GM12873 (cell line): ENCODE measurements around the gene VPS39.
A peak's percentile ranks its signal among the peaks of the same experiment; 100 is the strongest.

Experiments
- TF ChIP-seq, protein P1 (sequence below): IDR thresholded peaks from 2 replicates; pipeline ENCODE4 v1.5.1; 2012; ENCODE audit warnings: low read depth, mild to moderate bottlenecking, moderate library complexity, low read length, control low read depth; ENCODE audit not compliant: insufficient read depth; ENCODE audit errors: missing control alignments

Gene VPS39

DNA sequence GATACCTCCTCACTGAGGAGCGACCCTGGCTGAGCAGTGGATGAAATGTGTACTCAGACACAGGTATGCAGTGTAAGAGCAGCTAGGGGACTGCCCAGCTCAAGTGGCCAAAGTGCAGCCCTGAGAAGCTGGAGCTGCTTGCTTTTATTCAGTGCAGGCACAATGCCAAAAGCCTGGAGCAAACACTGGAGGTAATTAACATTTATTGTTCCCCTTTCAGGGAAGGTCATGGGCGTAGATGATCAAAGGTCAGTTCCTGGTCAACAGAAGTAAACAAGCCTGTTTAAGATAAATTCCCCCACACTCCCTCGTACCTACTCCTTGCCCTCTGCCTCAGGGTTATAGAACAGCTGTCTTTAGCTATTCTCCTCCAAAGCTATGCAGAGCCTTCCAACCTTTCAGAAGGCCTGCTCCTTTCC lies 69.1 kb downstream of the VPS39 start:
- TF ChIP-seq, protein P1, sequence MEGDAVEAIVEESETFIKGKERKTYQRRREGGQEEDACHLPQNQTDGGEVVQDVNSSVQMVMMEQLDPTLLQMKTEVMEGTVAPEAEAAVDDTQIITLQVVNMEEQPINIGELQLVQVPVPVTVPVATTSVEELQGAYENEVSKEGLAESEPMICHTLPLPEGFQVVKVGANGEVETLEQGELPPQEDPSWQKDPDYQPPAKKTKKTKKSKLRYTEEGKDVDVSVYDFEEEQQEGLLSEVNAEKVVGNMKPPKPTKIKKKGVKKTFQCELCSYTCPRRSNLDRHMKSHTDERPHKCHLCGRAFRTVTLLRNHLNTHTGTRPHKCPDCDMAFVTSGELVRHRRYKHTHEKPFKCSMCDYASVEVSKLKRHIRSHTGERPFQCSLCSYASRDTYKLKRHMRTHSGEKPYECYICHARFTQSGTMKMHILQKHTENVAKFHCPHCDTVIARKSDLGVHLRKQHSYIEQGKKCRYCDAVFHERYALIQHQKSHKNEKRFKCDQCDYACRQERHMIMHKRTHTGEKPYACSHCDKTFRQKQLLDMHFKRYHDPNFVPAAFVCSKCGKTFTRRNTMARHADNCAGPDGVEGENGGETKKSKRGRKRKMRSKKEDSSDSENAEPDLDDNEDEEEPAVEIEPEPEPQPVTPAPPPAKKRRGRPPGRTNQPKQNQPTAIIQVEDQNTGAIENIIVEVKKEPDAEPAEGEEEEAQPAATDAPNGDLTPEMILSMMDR = no peak

DNA sequence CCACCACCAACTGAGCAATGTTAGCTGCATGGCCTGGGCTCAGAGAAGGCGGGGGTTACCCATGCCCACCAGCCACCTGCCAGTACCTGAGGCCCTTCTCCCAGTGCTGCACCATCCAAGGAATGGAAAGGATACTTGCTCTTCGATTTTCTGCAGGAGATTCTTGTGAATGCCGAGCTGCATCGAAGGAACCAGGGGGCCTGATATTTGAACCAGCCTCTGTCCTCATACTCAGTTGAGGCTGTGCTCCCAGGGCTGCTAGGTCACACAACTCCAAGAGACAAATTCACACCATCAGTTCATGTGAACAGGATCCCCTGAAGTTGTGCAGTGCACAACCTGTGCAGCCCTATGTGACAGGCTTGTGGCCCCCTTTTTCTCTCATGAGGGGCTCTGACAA lies 69.7 kb downstream of the VPS39 start:
- TF ChIP-seq, protein P1 = no peak

DNA sequence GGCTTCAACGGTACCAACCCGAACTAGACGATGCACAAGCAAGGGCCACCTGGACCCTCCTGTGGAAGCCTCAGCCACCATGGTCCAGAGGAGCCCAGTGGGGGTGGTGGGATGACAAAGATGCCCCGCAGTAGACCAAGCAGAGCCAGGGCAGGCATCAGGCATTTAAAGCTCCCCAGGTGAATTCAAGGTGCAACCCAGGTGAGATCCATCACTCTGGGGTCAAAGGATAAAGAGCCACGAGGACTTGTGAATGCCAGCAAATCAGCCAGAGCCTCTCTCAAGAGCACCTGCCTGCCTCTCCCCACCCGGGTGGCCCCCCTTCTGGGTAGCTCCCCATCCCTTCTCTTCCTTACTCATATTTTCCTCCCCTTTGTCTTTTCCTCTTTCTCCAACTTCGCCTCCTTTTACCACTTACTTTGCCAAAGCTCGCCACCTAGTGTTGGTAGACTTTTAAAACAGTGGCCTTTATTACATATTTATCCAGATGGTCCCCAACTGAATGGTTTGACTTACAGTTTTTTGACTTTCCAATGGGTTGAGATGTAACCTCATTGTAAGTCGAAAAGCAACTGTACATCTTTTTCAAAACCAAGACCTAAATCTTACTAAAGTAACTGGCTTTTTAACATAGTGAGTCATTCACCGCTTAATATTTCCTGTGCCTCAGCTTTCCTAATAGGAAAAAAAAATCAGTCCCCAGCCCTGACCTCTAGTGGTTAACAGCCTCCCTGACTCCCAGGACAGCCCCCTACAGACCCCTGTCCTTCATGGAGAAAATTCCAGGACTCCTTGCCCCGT lies 70.4 kb downstream of the VPS39 start:
- TF ChIP-seq, protein P1 = peak; percentile 59

DNA sequence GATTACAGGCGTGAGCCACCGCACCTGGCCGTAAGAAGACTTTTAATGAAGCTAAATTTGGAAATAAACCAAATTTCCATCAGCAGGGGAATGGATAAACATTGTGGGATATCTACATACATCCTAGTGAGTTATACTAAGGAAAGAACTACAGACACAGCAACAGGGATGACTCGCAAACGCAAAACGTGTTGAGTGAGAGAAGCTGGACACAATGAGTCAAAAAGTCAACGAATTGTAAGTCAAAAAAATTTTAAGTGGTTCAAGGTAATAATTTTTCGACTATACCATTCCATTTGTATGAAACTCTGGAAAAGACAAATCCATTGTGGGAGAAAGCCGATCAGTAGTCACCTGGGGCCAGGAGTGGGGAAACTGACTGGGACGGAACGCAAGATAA lies 71.6 kb downstream of the VPS39 start:
- TF ChIP-seq, protein P1 = no peak

DNA sequence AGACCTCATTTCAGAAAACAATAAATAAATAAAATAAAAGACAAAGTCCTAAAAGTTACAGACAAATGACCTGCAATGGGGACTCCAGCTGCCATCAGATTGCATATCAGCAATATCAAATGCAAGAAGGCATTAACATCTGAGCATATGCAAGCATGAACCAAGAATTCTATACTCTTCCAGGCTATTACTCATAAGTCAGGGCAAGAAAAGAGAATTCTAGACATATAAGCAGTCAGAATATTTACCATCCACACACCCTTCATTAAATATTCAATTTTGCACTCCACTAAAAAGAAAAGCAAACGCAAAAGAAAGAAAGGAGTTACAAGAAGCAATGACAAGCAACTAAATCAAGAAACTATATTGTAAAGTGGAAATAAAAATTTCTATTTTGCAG lies 72.8 kb downstream of the VPS39 start:
- TF ChIP-seq, protein P1 = no peak

DNA sequence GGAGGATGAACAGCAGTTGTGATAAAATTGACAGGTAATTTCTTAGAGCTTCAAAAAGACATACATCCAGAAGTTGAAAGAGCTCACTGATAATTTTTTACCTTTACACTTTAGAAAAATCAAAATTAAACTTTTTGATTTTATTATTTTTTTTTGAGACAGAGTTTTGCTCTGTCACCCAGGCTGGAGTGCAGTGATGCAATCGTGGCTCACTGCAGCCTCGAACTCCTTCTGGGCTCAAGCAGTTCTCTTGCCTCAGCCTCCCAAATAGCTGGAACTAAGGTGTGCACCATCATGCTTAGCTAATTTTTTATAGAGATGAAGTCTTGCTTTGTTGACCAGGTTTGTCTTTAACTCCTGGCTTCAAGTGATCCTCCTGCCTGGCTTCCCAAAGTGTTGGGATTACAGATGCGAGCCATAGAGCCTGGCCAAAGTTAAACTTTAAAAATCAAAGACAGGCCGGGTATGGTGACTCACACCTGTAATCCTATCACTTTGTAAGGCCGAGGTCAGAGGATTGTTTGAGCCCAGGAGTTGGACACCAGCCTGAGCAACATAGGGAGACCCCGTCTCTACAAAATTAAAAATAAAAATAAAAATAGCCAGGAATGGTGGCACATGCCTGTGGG lies 73.4 kb downstream of the VPS39 start:
- TF ChIP-seq, protein P1 = no peak

DNA sequence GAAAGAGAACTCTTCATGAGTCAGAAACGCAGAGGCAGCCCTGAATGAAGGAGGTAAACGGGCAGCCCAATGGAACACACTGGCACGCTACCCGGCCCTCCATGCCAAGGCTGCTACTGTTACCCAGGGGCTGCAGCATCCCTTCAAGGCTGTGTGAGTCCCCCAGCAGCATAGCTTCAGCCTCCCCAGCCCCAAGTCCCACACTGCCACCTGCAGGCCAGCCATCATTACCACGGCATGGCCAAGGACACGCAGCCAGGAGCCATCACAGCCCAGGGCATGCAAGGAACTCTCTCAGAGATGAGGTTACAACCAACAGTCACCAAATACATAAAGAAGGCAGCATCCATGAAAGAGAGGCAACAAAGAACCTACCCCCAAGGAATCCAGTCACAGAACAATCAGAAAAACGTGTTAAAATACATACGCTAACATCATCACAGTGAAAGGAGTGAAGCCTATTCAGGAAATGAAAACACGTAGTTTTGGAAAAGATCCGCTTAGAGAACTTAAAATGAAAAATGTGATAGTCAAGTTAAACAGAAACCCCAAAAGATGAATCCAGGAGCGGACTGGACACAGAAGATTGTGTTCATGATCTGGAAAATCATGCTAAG lies 74.1 kb downstream of the VPS39 start:
- TF ChIP-seq, protein P1 = peak; percentile 86
